ENCODE data around the gene HOXD10.

The HOXD10 gene

DNA sequence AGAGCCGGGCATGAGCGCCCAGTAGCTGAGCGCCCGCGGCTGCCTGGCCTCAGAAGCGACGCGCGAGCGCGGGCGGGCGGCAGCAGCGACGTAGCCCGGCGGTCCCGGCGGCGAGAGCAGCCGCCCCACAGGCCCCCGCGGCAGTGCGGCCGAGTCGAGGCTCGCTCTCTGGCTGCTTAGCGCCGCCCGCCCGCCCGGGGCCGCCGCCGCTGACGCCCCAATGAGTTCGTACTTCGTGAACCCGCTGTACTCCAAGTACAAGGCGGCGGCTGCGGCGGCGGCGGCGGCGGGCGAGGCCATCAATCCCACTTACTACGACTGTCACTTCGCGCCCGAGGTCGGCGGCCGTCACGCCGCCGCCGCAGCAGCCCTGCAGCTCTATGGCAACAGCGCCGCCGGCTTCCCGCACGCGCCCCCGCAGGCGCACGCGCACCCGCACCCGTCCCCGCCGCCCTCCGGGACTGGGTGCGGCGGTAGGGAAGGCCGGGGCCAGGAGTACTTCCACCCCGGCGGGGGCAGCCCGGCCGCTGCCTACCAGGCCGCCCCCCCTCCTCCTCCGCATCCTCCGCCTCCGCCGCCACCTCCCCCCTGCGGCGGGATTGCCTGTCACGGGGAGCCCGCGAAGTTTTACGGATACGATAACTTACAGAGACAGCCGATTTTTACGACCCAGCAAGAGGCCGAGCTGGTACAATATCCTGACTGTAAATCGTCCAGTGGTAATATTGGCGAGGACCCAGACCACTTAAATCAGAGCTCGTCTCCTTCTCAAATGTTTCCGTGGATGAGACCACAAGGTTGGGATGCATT, 13.8 kb downstream of the HOXD10 start:
- in situ Hi-C loops (cut with MboI; ENCODE audit: low pct_unique_long_range_greater_than_20kb, low sequenced_read_pairs, unreplicated experiment) = no loop called here
- TF ChIP-seq, protein P1, sequence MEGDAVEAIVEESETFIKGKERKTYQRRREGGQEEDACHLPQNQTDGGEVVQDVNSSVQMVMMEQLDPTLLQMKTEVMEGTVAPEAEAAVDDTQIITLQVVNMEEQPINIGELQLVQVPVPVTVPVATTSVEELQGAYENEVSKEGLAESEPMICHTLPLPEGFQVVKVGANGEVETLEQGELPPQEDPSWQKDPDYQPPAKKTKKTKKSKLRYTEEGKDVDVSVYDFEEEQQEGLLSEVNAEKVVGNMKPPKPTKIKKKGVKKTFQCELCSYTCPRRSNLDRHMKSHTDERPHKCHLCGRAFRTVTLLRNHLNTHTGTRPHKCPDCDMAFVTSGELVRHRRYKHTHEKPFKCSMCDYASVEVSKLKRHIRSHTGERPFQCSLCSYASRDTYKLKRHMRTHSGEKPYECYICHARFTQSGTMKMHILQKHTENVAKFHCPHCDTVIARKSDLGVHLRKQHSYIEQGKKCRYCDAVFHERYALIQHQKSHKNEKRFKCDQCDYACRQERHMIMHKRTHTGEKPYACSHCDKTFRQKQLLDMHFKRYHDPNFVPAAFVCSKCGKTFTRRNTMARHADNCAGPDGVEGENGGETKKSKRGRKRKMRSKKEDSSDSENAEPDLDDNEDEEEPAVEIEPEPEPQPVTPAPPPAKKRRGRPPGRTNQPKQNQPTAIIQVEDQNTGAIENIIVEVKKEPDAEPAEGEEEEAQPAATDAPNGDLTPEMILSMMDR (IDR thresholded peaks at IDR 0.05; ENCODE audit: extremely low read depth, insufficient read depth, missing control alignments) = no peak
- no peak for DNase-seq (ENCODE audit: low spot score)

DNA sequence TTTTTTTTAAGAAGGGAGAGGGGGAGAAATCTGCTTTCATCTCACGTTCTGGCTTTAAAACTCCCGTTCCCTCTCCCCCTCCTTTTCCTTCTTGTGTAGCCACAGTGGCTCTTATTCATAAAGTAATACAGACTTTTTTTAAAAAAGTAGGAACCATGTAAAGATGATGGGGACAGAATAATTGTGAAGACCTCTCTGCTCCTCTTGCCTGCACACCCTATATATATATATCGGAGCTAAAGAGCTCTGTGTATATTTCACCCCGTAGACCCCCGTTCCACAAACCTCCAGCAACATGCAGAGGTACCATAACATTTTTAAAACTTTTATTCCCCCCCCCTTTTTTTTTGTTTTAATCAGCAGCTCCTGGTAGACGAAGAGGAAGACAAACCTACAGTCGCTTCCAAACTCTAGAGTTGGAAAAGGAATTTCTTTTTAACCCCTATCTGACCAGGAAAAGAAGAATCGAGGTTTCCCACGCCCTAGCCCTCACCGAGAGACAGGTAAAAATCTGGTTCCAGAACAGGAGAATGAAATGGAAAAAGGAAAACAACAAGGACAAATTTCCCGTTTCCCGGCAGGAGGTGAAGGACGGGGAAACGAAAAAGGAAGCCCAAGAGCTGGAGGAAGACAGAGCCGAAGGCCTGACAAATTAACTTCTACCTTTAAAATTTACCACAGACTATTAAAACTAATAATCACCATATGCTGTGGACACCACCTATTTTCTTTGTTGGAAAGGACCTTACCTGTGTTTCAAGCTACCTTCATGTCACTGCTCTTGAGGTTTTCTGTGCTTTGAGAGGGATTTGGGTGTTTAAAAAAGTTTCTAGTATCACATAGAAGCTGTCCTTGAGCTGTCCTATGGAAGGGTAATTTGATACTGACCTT, 14.6 kb downstream of the HOXD10 start:
- no peak for DNase-seq (ENCODE audit: low spot score)
- TF ChIP-seq, protein P1 (IDR thresholded peaks at IDR 0.05; ENCODE audit: extremely low read depth, insufficient read depth, missing control alignments) = no peak
- in situ Hi-C loops (cut with MboI; ENCODE audit: low pct_unique_long_range_greater_than_20kb, low sequenced_read_pairs, unreplicated experiment) = no loop called here

DNA sequence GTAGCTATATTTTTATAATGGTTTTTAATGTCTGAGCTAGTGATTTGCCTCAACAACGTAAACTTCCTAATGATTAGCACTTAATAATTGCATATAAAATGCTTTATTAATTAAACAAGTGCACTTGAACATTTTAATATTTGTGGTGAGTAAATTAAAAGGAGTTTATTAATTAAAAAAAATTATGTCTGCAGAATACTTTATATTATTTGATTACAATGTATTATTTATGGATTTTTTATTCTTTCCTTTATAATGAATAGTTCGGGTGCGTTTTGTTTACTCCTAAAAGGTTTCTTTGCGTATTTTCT, 15.2 kb downstream of the HOXD10 start:
- in situ Hi-C loops (cut with MboI; ENCODE audit: low pct_unique_long_range_greater_than_20kb, low sequenced_read_pairs, unreplicated experiment) = no loop called here
- TF ChIP-seq, protein P1 (IDR thresholded peaks at IDR 0.05; ENCODE audit: extremely low read depth, insufficient read depth, missing control alignments) = no peak
- DNase-seq (ENCODE audit: low spot score) = no peak

DNA sequence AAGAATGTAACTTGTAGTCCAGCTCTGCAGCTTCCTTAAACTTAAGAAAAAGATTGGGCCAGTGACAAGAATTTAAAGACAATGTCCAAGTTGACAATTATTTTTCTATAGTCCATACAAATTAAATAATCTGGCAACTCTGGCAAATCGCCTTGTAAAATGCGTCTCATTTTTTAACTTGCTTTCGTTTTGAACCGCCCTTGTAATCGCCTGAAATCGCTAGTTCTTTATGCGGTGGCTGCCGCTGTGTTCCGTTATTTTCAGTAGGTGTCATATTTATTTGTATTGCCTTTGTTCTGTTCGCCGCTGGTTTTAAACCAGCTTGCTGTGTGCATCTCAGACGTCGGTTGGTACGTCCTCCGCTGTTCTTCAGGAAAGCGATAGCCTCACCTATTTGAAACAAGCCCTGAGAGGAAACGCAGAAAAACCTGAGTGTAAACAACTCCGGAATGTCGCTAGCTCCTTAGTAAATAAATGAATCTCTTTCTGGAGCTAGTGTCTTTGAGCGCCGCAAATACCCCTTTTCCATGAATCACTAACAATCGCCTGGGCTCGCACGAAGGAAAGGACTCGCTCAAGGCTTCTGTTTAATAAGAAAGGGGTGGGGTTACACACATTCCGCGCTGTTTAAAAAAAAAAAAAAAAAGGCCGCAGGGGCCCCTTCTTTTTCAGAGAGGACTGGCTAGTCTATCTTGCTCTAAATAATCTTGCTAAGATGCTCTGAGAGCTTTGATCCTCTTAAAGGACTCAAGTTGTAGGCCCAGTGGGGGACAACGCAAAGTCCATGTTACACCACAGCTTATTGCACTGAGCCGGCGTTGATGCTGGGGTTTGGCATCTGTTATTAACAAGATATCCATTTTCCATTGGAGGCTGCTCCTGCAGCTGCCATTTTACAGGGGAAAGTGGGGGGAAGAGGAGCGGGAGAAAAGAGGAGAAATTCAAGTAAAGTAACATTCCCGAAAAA, 15.9 kb downstream of the HOXD10 start:
- DNase-seq (ENCODE audit: low spot score) = no peak
- in situ Hi-C loops (cut with MboI; ENCODE audit: low pct_unique_long_range_greater_than_20kb, low sequenced_read_pairs, unreplicated experiment) = no loop called here
- TF ChIP-seq, protein P1 (IDR thresholded peaks at IDR 0.05; ENCODE audit: extremely low read depth, insufficient read depth, missing control alignments) = no peak

DNA sequence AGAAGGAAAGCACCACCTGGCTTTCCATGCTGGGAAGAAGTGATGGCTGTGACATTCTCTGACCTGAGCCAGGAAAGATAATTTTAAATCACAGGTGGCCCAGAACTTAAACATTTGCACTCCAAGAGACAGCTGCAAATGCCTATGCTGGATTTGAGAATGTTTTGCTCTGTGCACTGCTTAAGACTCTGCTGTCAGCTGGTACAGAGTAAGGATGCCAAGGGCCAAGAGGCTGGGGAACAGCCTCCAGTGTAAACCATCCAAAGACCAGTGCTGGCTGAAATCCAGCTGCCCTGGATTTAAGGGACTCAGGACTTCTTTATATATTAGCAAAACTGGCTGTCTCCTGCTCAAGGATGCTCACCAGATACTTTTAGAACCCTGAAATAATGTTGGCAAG, 16.8 kb downstream of the HOXD10 start:
- TF ChIP-seq, protein P1 (IDR thresholded peaks at IDR 0.05; ENCODE audit: extremely low read depth, insufficient read depth, missing control alignments) = no peak
- in situ Hi-C loops (cut with MboI; ENCODE audit: low pct_unique_long_range_greater_than_20kb, low sequenced_read_pairs, unreplicated experiment) = no loop called here
- DNase-seq (ENCODE audit: low spot score) = no peak

DNA sequence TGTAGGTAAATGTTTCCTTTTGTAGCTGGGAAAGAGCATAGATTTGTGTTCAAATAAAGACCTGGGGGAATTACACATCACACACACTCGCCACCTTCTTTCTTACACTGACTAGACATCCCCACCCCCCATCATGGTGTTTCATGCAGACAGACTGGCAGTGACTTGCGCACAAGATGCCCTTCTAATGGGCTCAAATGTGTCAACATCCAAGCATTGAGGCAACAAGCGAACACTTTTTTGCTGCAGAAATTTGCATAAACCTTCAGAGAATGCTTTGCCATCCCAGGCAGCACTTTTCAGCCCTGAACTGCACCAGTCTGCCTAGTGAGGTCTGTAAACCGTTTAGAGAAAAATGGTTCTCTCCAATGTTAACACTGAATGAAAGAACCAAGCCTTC, 17.5 kb downstream of the HOXD10 start:
- DNase-seq (ENCODE audit: low spot score) = no peak
- in situ Hi-C loops (cut with MboI; ENCODE audit: low pct_unique_long_range_greater_than_20kb, low sequenced_read_pairs, unreplicated experiment) = no loop called here
- TF ChIP-seq, protein P1 (IDR thresholded peaks at IDR 0.05; ENCODE audit: extremely low read depth, insufficient read depth, missing control alignments) = no peak

Data from GM13977 (cell line).